Esophagus muscularis mucosa (tissue), 3 donors: ENCODE results near the gene GATB.

Experiments used
- POLR2A ChIP-seq: fragments of 450-650 bp; IDR thresholded peaks from one replicate; pipeline ENCODE4 v1.6.1; 2017; ENCODE audit warnings: antibody characterized with exemption, moderate library complexity, mild to moderate bottlenecking, low read depth
- POLR2AphosphoS5 ChIP-seq, 2 donors: sonication (generic); formaldehyde crosslinking; IDR thresholded peaks; one replicate each; pipeline ENCODE4 v1.6.1; 2017; ENCODE audit warnings: antibody characterized with exemption in 2 of 2
- TF ChIP-seq, protein P1 (sequence below), 3 experiments: fragments of 200-600 bp in 2 of 3; fragments of 450-650 bp in 1 of 3; sonication (generic) in 2 of 3; IDR thresholded peaks; one replicate each; pipeline ENCODE4 v1.5.1; 2017 to 2019; ENCODE audit warnings: antibody characterized with exemption in 3 of 3, mild to moderate bottlenecking in 2 of 3, moderate library complexity in 1 of 3

DNA sequence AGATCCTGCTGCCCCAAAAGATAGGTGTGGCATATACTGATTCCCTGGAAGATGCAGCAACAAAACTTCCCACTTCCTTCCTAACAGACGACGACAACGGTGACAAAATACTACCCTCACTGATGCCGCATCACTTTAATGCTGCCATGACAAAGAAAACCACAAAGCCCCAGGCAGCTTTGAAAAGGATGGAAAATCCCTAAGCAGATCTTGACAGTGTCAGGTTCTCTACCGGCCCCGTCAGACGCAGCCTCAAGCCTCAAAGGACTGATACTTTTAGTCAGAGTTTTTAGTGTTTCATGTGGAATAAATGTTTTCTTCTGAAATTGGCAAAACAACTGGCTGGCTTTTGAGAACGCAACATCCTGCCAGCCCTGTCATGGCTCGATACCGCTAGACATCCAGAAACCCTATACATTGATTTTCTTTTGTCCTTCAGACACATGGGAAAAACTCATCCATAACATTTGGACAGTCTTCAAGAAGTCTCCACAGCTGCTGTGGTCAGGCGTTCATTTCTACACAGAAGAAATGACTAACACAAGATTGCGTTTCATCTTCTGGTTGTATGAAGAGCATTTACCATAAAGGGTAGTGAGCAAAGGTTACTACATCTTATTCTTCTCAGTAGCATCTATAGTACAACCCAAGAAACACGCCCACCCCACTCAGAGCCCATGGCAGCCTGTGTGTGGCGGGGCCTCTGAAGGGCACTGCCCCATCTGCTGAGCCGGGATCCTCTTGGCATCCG is 60.1 kb downstream of the GATB start:
- TF ChIP-seq, protein P1, sequence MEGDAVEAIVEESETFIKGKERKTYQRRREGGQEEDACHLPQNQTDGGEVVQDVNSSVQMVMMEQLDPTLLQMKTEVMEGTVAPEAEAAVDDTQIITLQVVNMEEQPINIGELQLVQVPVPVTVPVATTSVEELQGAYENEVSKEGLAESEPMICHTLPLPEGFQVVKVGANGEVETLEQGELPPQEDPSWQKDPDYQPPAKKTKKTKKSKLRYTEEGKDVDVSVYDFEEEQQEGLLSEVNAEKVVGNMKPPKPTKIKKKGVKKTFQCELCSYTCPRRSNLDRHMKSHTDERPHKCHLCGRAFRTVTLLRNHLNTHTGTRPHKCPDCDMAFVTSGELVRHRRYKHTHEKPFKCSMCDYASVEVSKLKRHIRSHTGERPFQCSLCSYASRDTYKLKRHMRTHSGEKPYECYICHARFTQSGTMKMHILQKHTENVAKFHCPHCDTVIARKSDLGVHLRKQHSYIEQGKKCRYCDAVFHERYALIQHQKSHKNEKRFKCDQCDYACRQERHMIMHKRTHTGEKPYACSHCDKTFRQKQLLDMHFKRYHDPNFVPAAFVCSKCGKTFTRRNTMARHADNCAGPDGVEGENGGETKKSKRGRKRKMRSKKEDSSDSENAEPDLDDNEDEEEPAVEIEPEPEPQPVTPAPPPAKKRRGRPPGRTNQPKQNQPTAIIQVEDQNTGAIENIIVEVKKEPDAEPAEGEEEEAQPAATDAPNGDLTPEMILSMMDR (IDR thresholded peaks at IDR 0.05) = no peak
- no peak for TF ChIP-seq POLR2AphosphoS5 (IDR thresholded peaks at IDR 0.05)
- no peak for TF ChIP-seq POLR2A
